Epidermal melanocyte (primary cell): ENCODE data around the gene SPPL3.
"Not testable (repeated sequence)": the region's sequence is repeated elsewhere in the genome, so short reads cannot be mapped to it uniquely, and the experiment has no call there.

ENCODE experiments used
- DNase-seq: peaks from one replicate; pipeline ENCODE4 v3.0.0; 2011; ENCODE audit warnings: low spot score; ENCODE audit not compliant: insufficient read length

SPPL3 gene, protein sequence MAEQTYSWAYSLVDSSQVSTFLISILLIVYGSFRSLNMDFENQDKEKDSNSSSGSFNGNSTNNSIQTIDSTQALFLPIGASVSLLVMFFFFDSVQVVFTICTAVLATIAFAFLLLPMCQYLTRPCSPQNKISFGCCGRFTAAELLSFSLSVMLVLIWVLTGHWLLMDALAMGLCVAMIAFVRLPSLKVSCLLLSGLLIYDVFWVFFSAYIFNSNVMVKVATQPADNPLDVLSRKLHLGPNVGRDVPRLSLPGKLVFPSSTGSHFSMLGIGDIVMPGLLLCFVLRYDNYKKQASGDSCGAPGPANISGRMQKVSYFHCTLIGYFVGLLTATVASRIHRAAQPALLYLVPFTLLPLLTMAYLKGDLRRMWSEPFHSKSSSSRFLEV

DNA sequence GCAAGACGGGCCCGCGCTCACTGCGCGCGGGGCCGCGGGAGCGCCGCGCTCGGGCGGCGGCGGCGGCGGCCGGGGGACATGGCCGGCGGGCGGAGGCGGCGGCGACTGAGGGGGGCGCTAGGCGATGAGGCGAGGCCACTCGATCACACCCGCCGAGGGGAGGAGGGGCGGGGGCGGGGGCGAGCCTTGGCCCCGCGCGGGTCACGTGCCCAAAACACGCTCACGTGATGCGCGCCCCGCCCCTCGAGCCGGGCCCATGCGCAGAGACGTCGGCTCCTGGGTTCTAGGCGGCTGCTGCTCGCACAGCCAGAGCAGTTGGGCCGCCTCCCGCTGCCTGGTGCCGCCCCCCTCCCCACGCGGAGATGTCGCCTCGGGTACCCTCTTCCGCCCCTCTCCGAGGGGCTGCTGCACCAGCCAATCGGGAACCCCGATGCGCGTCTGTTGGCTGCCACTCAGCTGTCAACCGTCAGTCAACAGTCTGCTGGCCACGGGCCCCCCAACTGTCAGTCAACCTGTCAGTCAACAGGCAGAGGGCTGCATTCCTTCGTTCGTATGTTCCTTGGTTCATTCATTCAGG is at the start of gene SPPL3:
TSS of gene SPPL3 (minus strand) at position 162 of the 577 bp plus-strand sequence. CDS start 491 bp downstream, outside the sequence.
- DNase-seq, result peak; percentile 79

DNA sequence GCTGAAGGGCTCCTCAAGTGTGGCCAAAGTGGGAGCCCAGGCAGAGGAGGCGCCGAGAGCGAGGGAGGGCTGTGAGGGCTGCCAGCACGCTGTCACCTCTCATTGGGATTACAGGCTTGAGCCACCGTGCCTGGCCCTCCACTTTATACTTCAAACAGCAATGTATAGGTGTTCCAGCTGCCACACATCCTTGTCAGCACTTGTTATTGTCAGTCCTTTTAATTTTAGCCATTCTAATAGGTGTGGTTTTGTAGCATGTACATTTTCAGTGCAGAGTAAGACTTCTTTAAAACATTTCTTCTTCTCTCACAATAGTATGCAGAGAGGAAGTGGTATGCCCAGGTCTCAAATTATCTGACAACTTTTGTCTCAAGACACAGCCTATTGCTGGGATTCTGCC is 46.6 kb upstream of the SPPL3 start:
- DNase-seq, result no peak

DNA sequence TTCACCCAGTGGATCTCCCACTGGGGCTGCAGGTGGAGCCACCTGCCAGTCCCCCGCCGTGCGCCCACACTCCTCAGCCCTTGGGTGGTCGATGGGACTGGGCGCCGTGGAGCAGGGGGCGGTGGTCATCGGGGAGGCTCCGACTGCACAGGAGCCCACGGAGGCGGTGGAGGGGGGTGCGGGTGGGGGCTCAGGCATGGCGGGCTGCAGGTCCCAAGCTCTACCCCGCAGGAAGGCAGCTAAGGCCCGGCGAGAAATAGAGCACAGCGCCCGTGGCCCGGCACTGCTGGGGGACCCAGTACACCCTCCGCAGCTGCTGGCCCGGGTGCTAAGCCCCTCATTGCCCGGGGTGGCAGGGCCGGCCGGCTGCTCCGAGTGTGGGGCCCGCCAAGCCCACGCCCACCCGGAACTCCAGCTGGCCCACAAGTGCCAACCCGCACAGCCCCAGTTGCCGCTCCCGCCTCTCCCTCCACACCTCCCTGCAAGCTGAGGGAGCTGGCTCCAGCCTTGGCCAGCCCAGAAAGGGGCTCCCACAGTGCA is 46.2 kb upstream of the SPPL3 start:
- not testable (repeated sequence) for DNase-seq

DNA sequence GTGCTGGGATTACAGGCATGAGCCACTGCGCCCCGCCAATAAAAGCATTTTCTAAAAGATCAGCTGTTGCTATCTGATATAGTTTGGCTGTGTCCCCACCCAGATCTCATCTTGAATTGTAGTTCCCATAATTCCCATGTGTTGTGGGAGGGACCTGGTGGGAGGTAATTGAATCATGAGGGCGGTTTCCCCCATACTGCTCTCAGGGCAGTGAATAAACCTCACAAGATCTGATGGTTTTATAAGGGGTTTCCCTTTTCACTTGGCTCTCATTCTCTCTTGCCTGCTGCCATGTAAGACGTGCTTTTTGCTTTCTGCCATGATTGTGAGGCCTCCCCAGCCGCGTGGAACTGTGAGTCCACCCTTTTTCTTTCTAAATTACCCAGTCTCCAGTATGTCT is 41.4 kb upstream of the SPPL3 start:
- DNase-seq, result not testable (repeated sequence)

DNA sequence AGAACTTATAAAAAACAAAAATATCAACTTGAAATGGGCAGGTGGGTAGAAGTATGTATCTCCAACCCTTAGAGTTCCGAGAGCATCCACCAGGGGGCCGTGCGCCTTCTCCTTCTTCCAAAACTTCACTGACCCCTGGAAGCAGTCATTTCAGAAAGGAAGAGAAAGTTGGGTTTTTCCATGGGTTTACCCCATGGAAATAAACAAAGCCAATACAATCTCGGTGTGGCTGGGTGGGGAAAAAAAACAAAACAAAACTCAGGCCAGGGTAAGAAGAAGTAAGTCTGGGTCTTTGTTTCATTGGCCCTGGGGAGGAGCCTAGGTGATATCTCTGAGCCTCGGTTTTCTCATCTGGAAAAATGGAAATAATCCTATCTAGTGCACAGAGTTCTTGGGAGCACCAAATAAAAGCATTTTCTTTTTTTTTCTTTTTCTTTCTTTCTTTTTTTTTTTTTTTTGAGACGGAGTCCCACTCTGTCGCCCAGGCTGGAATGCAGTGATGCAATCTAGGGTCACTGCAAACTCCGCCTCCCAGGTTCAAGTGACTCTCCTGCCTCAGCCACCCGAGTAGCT is 40.6 kb upstream of the SPPL3 start:
- DNase-seq, result peak; percentile 57

DNA sequence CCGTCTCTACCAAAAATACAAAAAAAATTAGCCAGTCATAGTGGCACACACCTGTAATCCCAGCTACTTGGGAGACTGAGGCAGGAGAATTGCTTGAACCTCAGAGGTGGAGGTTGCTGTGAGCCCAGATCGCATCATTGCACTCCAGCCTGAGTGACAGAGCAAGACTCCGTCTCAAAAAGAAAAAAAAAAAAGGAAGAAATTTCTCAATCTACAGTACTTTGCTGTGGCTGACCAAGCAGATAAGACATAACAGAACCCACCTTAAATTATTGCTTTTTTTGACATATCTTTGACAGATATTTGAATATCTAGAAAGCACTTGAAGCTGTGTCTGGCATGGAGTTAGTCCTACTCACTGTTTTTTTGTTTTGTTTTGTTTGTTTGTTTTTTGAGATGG is 39.3 kb upstream of the SPPL3 start:
- no peak for DNase-seq

DNA sequence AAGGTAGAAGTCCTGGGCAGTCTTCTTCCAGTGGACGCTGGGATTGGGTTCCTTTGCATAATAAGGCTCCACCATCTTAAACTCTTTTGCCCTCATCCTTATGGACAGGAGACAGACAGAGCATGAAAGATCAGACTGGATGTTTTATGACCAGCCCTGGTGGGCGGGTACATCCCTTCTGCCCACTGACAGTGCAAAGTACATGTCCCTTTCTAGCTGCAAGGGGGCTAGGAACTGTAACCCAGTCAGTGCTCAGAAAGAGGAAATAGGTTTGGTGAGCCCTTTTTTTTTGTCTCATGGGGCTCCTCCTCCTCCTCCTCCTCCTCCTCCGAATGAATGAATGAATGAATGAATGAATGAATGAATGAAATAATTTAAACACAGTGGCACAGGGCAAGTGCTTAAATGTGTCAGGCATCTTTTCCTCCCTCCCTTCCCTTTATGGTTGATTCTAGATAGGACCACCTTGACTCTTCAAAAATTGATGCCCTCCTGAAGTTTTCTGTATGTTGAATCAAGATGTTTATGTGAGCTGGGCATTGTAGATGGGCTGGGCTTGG is 37.8 kb upstream of the SPPL3 start:
- no peak for DNase-seq

DNA sequence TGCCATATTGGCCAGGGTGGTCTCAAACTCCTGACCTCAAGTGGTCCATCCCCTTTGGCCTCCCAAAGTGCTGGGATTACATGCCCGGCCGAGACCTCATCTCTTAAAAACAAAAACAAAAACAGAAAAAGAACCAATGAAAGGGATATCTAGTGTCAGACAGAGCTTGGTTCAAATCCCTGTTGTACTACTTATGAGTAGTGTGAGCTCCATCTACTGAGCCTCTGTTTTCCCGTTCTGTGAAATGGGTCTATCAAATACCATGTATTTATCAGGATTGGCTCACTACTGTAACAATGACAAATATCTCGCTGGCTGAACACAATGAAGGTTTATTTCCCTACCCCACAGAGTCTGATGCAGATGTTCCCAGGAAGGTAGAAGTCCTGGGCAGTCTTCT is 37.3 kb upstream of the SPPL3 start:
- no peak for DNase-seq

DNA sequence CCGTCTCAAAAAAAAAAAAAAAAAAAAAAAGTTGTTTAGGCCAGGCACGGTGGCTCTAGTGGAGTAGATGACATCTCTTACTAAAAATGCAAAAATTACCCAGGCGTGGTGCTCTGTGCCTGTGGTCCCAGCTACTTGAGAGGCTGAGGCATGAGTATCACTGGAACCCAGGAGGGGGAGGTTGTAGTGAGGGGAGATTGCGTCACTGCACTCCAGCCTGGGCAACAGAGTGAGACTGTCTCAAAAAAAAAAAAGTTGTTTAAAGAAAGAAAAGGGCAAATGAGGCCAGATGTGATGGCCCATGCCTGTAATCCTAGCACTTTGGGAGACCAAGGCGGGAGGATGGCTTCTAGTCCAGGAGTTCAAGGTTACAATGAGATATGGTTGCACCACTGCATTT is 36.6 kb upstream of the SPPL3 start:
- DNase-seq, result no peak

DNA sequence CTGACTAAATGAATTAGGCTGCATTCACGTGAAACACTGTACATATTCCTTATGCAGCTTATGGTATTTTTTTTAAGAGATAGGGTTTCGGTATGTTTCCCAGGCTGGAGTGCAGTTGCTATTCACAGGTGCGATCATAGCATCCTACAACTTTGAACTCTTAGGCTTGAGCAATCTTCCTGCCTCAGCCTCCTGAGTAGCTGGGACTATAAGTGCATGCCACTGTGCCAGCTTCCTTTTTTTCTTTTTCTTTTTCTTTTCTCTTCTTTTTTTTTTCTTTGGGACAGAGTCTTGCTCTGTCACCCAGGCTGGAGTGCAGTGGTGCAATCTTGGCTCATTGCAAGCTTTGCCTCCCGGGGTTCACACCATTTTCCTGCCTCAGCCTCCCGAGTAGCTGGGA is 35.8 kb upstream of the SPPL3 start:
- DNase-seq, result no peak

DNA sequence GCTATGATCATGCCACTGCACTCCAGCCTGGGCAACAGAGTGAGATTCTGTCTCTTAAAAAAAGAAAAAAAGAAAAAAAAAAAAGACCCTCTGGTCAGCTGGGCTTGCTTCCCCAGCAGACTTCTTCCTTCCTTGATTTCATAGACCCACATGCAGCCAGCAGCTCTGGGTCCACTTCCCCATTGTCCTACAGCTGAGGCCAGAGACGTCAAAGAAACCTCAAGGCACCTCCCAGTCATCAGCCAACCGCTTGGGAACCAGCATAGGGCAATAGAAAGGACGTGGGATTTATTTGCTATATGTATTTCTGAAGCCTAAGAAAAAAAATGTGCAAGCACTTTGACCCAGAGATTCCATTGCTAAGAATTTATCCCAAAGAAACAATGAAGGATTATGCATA is 35.4 kb upstream of the SPPL3 start:
- DNase-seq, result no peak

DNA sequence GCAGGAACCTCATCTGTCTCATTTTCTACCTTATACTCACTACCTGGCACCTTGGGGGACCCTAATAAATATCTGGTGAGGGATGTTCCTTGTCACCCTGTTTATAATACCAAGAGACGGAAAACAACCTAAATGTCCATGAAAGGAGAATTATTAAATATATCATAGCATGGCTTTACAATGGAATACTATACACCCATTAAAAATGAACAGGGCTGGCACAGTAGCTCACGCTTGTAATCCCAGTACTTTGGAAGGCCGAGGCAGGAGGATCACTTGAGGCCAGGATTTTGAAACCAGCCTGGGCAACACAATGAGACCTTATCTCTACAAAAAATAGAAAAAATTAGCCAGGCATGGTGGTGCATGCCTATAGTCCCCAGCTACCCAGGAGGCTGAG is 34.3 kb upstream of the SPPL3 start:
- no peak for DNase-seq

DNA sequence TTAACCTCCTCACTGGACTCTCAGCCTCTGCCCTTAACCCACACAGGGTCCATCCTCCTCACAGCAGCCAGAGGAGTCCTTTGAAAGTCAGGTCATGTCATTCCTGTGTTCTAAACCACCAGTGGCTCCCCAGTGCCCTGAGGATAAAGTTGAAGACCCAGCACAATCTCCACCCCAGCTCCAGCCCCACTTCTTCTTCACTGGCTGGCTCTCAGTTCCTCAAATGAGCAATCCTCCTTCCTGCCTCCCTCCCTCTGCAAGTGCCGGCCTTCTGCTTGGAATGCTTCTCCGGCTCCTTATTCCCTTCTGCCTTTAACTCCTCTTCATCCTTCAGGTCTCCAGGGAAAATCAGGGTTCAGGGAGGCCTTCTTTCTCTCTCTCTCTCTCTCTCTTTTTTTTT is 32.0 kb upstream of the SPPL3 start:
- DNase-seq, result no peak

DNA sequence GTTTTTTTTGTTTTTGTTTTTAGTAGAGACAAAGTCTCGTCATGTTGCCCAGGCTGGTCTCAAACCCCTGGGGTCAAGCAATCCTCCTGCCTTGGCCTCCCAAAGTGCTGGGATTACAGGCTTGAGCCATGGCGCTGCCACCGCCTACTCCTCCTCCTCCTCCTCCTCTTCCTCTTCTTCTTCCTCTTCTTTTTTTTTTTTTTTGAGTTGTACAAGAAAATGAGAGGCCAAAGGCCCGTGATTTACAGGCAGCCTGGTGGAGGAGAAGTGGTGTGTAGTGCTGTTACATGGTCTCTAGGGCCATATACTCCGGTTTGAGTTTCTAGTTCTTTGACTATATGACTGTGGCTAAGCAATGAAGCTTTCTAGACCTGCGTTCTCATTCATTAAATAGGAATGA is 29.6 kb upstream of the SPPL3 start:
- DNase-seq, result no peak

DNA sequence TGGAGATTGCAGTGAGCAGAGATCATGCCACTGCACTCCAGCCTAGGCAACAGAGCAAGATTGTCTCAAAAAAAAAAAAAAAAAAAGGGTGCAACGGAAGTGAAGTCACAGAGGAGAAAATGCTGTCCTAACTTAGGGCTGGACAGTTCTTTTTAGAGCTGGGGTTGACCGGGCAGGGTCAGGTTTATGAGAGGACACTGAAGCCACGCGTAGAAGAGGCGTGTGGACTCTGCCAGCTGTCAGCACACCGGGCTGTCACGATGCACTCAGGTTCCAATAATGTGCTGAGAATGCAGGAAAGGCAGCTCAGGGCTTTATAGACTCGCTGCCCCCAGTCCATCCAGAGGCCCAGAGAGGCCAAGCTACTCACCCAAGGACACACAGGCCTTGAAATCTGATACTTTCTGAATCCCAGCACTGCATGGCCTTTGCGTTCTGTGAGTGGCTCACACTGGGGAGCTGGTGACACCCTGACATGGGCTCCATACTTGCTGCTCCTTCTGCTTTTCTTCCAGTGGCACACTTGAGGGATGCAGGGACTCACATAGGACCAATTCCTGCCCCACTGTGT is 28.9 kb upstream of the SPPL3 start:
- DNase-seq, result no peak

DNA sequence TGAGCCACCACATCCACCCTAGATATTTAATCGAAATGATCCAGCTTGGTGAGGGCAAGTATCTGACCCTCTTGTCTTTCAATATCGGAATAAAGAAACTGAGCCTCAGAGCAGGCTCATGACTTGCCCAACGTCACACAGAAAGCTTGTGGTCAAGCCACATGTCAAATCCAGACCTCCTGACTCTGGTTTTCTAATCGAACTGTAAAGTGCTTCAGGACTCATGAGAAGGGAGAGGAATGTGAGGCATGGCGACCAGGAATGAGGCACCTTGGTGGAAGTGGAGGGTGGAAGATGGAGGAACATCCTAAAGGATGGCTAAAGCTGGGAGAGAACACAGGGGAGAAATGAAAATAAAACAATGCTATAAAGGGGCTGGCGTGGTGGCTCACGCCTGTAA is 27.9 kb upstream of the SPPL3 start:
- no peak for DNase-seq

DNA sequence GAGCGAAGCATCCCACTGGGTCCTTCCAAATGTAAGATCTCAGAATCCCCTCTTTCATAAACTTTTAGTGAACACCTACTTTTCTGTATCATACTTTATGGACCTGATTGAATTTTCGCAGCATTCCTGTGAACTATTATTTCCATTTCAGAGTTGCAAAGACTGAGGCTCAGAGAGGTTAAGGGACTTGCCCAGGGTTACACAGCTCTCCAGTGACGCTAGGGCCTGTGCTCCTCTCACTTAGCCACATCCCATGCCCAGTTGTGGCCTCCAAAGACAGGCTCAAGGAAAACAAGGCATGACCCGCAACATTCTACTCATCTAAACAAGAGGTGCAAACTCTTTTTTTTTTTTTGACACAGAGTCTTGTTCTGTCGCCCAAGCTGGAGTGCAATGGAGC is 25.9 kb upstream of the SPPL3 start:
- DNase-seq, result no peak

DNA sequence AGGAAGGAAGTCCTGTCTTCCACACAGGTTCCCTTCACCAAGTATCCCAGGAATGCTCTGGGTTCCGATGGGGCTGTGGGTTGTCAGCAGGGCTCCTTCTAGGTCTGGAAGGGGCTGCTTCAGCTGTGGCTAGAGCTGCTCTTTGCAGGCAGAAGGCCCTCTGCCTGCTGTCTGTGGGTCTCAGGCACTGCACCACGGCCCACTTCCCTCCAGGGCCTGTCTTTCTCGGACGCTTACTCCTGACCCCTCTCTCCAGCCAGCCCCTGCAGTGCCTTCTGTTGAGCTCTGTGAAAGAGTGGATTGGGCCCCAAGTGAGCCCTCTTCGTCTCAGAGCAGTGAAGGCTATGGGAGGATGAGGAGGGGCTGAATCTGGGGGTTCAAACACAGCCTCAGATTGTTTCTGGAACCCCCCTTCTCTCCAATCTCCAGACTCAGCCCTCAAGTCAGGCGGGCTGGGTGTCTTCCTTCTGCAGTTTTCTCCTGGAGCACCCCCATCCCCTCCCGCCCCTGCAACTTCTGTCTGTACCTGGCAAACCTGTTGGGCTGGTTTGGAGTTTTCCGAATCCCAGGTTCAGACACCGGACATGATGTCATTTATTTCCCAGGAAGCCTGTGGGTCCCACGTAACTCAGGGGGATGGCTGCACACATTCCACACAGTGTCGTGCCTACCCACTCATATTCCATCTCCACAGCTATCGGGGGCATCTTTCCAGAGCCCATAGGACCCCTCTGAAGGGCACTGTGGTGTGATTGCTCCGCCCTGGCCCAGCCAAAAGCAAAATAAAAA is 24.9 kb upstream of the SPPL3 start:
- no peak for DNase-seq

DNA sequence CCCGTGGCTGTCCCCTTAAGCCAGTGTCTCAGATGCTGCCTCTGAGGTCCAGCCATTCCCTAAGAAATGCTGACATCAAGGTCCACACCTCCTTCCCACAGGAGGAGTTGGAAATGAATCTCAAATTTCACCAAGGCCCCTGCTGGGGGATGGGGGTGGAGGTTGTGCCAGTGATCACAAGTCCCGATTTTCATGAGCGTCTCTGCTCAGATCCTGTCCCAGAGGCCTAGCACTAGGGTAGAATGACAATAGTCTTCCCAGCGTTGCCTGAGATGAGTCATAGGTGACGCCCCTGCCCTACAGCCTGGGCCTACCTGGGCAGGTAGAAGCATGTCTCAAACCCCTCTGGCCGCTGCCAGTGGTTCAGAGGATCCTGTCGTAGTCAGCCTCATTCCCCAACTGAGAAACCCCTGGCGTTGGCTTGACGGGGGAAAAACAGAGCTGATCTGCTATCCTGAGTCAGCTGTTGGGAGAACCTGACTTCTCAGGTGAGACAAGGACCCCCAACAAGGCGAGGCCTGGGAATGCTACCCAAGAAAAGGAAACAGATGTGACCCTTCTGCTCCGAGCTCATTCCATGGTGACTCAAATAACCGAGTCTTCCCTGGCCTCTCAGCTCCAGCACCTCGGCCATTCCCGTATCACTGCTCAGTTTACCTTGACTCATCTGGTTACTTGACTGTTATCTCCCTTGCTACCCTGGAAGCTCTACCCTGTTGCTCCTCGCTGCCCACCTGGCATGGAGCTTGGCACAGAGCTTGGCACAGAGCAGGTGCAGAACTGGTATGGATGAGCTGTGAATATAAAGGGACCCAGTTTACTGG is 21.8 kb upstream of the SPPL3 start:
- DNase-seq, result no peak

DNA sequence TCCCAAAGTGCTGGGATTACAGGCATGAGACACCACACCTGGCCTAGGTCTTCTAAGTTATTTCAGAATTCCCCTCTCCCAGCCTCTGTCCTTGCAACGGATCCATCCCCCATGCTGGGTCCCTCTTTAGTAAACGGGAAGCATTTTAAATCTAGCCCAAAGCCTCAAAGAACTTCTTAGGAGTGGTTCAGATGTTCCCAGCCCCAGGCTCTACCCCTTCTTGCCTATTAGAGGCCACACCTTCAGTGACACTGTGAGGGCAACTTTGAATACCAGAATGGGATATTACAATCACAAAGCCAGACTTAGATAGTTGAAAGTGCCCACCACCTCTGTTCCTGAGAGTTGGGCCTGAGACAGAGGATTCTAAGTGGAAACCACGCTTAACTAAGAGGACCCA is 18.1 kb upstream of the SPPL3 start:
- DNase-seq, result no peak
